H1 (cell line): ENCODE results near the gene FOXO6. TPM values are rescaled to one million over a fixed set of nuclear protein-coding genes. Genes with fewer than 3 reads are reported as not detected.

Experiments used
- CTCF ChIA-PET: fragments of 300-600 bp; sonication (Branson Sonifier 250); formaldehyde crosslinking; loops from one replicate; lab custom pipeline; 2021; ENCODE audit not compliant: partially characterized antibody; lab: Charles Lee
- POLR2A ChIA-PET: fragments of 300-600 bp; sonication (Branson Sonifier 250); formaldehyde crosslinking; loops from one replicate; lab custom pipeline; 2021; ENCODE audit warnings: inconsistent platforms; ENCODE audit not compliant: partially characterized antibody; lab: Charles Lee
- DNase-seq, 2 experiments: peaks; one replicate each; pipeline versions ENCODE4 v3.0.0 to v3.0.0-alpha.2; 2010 to 2022; ENCODE audit warnings: low spot score in 2 of 2, low read depth in 1 of 2, mixed read lengths in 1 of 2
- FAIRE-seq: peaks from 2 replicates; lab custom pipeline; 2011; peaks lifted over from hg19 to GRCh38; lab: Jason Lieb, UNC
- H2AFZ ChIP-seq: 2 replicates; pipeline ENCODE4 v1.8.1; 2012; ENCODE audit warnings: low read length, inconsistent platforms
- H2AK5ac ChIP-seq: 2 replicates; pipeline ENCODE4 v1.6.1; 2013; ENCODE audit warnings: low read depth, low read length
- H2BK120ac ChIP-seq: replicated peaks from 2 replicates; pipeline ENCODE3; 2013; ENCODE audit warnings: low read depth, low read length, inconsistent platforms
- H2BK12ac ChIP-seq: 2 replicates; pipeline ENCODE4 v1.6.1; 2013; ENCODE audit warnings: low read depth, low read length
- H2BK15ac ChIP-seq: 2 replicates; pipeline ENCODE4 v1.6.1; 2013; ENCODE audit warnings: low read length
- H2BK20ac ChIP-seq: 2 replicates; pipeline ENCODE4 v1.6.1; 2013; ENCODE audit warnings: low read length
- H2BK5ac ChIP-seq: 2 replicates; pipeline ENCODE4 v1.6.1; 2013; ENCODE audit warnings: low read depth, low read length
- H3K14ac ChIP-seq: 2 replicates; pipeline ENCODE4 v1.6.1; 2013; ENCODE audit warnings: inconsistent platforms; ENCODE audit not compliant: insufficient read length
- H3K18ac ChIP-seq: 2 replicates; pipeline ENCODE4 v1.6.1; 2013; ENCODE audit warnings: low read length; ENCODE audit errors: extremely low read depth
- H3K23ac ChIP-seq: 2 replicates; pipeline ENCODE4 v1.6.1; 2013; ENCODE audit warnings: inconsistent platforms; ENCODE audit not compliant: insufficient read length
- H3K23me2 ChIP-seq: 2 replicates; pipeline ENCODE4 v1.6.1; 2013; ENCODE audit warnings: low read depth, low read length
- H3K27ac ChIP-seq: 2 replicates; pipeline ENCODE4 v1.6.1; 2011; ENCODE audit warnings: low read depth, low read length, inconsistent platforms
- H3K27me3 ChIP-seq, 4 experiments: replicated peaks in 1 of 4; 1 replicate in 1 of 4; 2 replicates in 3 of 4; pipeline versions ENCODE4 v1.6.1 to v1.8.1; 2011 to 2013; ENCODE audit warnings: low read length in 3 of 4, mild to moderate bottlenecking in 3 of 4, inconsistent platforms in 2 of 4, mixed read lengths in 2 of 4, moderate library complexity in 1 of 4; ENCODE audit not compliant: control insufficient read depth in 3 of 4, insufficient read depth in 3 of 4; ENCODE audit errors: extremely low read depth in 1 of 4
- H3K36me3 ChIP-seq, 4 experiments: 2 replicates each; pipeline versions ENCODE4 v1.6.1 to v1.8.1; 2011 to 2013; ENCODE audit warnings: mild to moderate bottlenecking in 4 of 4, low read length in 3 of 4, moderate library complexity in 2 of 4, control low read depth in 1 of 4, inconsistent platforms in 1 of 4; ENCODE audit not compliant: insufficient read depth in 4 of 4, control insufficient read depth in 2 of 4
- H3K4ac ChIP-seq: replicated peaks from 2 replicates; pipeline ENCODE3; 2013; ENCODE audit warnings: low read length, low read depth, mixed read lengths, inconsistent platforms; ENCODE audit not compliant: insufficient read length
- H3K4me1 ChIP-seq, 4 experiments: replicated peaks in 1 of 4; 1 replicate in 1 of 4; 2 replicates in 3 of 4; pipeline versions ENCODE4 v1.6.1 to v1.8.1; 2011 to 2013; ENCODE audit warnings: low read length in 3 of 4, inconsistent platforms in 2 of 4, mixed read lengths in 1 of 4; ENCODE audit not compliant: insufficient read depth in 4 of 4, control insufficient read depth in 3 of 4
- H3K4me2 ChIP-seq, 2 experiments: 2 replicates each; pipeline versions ENCODE4 v1.6.1 to v1.8.1; 2011 to 2013; ENCODE audit warnings: low read depth in 2 of 2, low read length in 2 of 2, control low read depth in 1 of 2, inconsistent platforms in 1 of 2, mild to moderate bottlenecking in 1 of 2; ENCODE audit not compliant: insufficient read depth in 1 of 2
- H3K4me3 ChIP-seq, 4 experiments: fragments of 200-600, 300-600 bp in 1 of 4; sonication (generic), shearing (Covaris generic), sonication (Bioruptor Twin) in 1 of 4; 2 replicates each; pipeline versions ENCODE4 v1.5.1 to v1.8.1; 2011 to 2016; ENCODE audit warnings: low read length in 4 of 4, low read depth in 3 of 4, control low read depth in 2 of 4, inconsistent platforms in 2 of 4, mild to moderate bottlenecking in 2 of 4, mixed read lengths in 1 of 4, moderate library complexity in 1 of 4; ENCODE audit not compliant: insufficient read depth in 2 of 4; ENCODE audit errors: extremely low read depth in 1 of 4
- H3K56ac ChIP-seq: replicated peaks from 2 replicates; pipeline ENCODE3; 2013; ENCODE audit warnings: low read depth, mild to moderate bottlenecking, mixed read lengths, low read length, inconsistent platforms; ENCODE audit not compliant: insufficient read length
- H3K79me1 ChIP-seq: 2 replicates; pipeline ENCODE4 v1.6.1; 2013; ENCODE audit warnings: low read depth, low read length, control low read depth
- H3K79me2 ChIP-seq, 2 experiments: 2 replicates each; pipeline versions ENCODE4 v1.6.1 to v1.8.1; 2012 to 2013; ENCODE audit warnings: low read length in 2 of 2, mild to moderate bottlenecking in 2 of 2, inconsistent platforms in 1 of 2; ENCODE audit not compliant: insufficient read depth in 2 of 2, control insufficient read depth in 1 of 2
- H3K9ac ChIP-seq, 4 experiments: replicated peaks in 1 of 4; 1 replicate in 1 of 4; 2 replicates in 3 of 4; pipeline versions ENCODE4 v1.6.1 to v1.8.1; 2011 to 2013; ENCODE audit warnings: low read depth in 3 of 4, low read length in 3 of 4, control low read depth in 2 of 4, mild to moderate bottlenecking in 2 of 4, moderate library complexity in 2 of 4, inconsistent platforms in 1 of 4; ENCODE audit errors: extremely low read depth in 1 of 4
- H3K9me3 ChIP-seq, 2 experiments: 2 replicates each; pipeline versions ENCODE4 v1.6.1 to v1.8.1; 2012 to 2013; ENCODE audit warnings: mild to moderate bottlenecking in 2 of 2, moderate library complexity in 2 of 2, control low read depth in 1 of 2, inconsistent platforms in 1 of 2, low read depth in 1 of 2, low read length in 1 of 2, mixed read lengths in 1 of 2; ENCODE audit not compliant: insufficient read depth in 2 of 2
- H4K20me1 ChIP-seq, 2 experiments: replicated peaks in 1 of 2; 2 replicates each; pipeline versions ENCODE3 to v1.8.1; 2011 to 2013; ENCODE audit warnings: inconsistent platforms in 2 of 2, low read length in 2 of 2, mild to moderate bottlenecking in 1 of 2; ENCODE audit not compliant: insufficient read depth in 2 of 2, control insufficient read depth in 1 of 2
- H4K5ac ChIP-seq: 2 replicates; pipeline ENCODE4 v1.6.1; 2013; ENCODE audit warnings: low read length, low read depth, mixed read lengths, inconsistent platforms; ENCODE audit not compliant: insufficient read length
- H4K8ac ChIP-seq: 2 replicates; pipeline ENCODE4 v1.8.0; 2013; ENCODE audit warnings: mild to moderate bottlenecking, moderate library complexity, low read length, inconsistent platforms; ENCODE audit not compliant: insufficient read depth; ENCODE audit errors: extremely low read depth
- H4K91ac ChIP-seq: replicated peaks from 2 replicates; pipeline ENCODE3; 2013; ENCODE audit warnings: low read length, mixed read lengths, inconsistent platforms; ENCODE audit not compliant: insufficient read length
- CBX8 ChIP-seq: fragments of 300-800, 300-1000 bp; sonication (generic); IDR thresholded peaks from 2 replicates; pipeline ENCODE4 v1.7.1; 2016; ENCODE audit warnings: low read depth, low read length, borderline replicate concordance
- CREB1 ChIP-seq: IDR thresholded peaks from 2 replicates; pipeline ENCODE4 v1.6.1; 2012; ENCODE audit warnings: inconsistent platforms
- RAD21 ChIP-seq, 2 experiments: IDR thresholded peaks in 1 of 2; conservative IDR thresholded peaks in 1 of 2; 2 replicates each; pipeline ENCODE4 v1.6.1; 2011; ENCODE audit warnings: low read depth in 2 of 2, low read length in 2 of 2, improper control_type of control experiment in 1 of 2, inconsistent platforms in 1 of 2, mild to moderate bottlenecking in 1 of 2, moderate library complexity in 1 of 2
- SIX5 ChIP-seq: IDR thresholded peaks from 2 replicates; pipeline ENCODE4 v1.6.1; 2011; ENCODE audit warnings: mild to moderate bottlenecking, low read depth, low read length
- SP2 ChIP-seq: IDR thresholded peaks from 2 replicates; pipeline ENCODE4 v1.6.1; 2012; ENCODE audit warnings: mild to moderate bottlenecking, low read length, inconsistent platforms
- ZNF274 ChIP-seq: IDR thresholded peaks from 2 replicates; pipeline ENCODE4 v1.7.0; 2012; ENCODE audit warnings: low read length, borderline replicate concordance; ENCODE audit errors: extremely low read depth
- WGBS, 2 experiments: shearing (Covaris generic) in 1 of 2; methylation state at CpG; one replicate each; pipeline versions ENCODE4 v1.1.6 to v1.1.7; 2013 to 2015; ENCODE audit warnings: low lambda C conversion rate in 2 of 2, mixed read lengths in 2 of 2, inconsistent platforms in 1 of 2, low coverage in 1 of 2, missing lambda C conversion rate in 1 of 2; ENCODE audit not compliant: insufficient replicate concordance in 2 of 2, insufficient coverage in 1 of 2, insufficient read length in 1 of 2; ENCODE audit errors: extremely low coverage in 1 of 2, missing lambda C conversion rate in 1 of 2; 5-methylcytosine and 5-hydroxymethylcytosine counted together
- polyA plus RNA-seq, 7 experiments: library from polyadenylated mRNA; depleted of rRNA in 3 of 7; stranded (reverse) in 5 of 7; unstranded in 2 of 7; fragments of >200 nt in 5 of 7; fragments of 200-250 nt in 2 of 7; gene quantifications; 1 replicate in 5 of 7; 2 replicates in 1 of 7; 4 replicates in 1 of 7; pipeline versions ENCODE4 v1.2.1 to v1.2.3, GENCODE V29; 2011 to 2013; ENCODE audit warnings: missing spikeins in 2 of 7, mixed read lengths in 2 of 7
- total RNA-seq: library from RNA; stranded (reverse); fragmentation: NEBNext Ultra II Directional; extraction: Animal tissue kit (Norgen Biotek cat#: 25700); gene quantifications from 2 replicates; pipeline ENCODE4 v1.2.1, GENCODE V29; 2021
- TF ChIP-seq, protein P1 (sequence below): IDR thresholded peaks from 2 replicates; pipeline ENCODE4 v1.6.1; 2012; ENCODE audit warnings: inconsistent platforms

Gene FOXO6
- total and polyA plus RNA-seq, 2 of the 8 experiments (the other 6 are each of a cell fraction or from before 2014, with no cell fraction given) = 0.59 to 3.0 TPM

DNA sequence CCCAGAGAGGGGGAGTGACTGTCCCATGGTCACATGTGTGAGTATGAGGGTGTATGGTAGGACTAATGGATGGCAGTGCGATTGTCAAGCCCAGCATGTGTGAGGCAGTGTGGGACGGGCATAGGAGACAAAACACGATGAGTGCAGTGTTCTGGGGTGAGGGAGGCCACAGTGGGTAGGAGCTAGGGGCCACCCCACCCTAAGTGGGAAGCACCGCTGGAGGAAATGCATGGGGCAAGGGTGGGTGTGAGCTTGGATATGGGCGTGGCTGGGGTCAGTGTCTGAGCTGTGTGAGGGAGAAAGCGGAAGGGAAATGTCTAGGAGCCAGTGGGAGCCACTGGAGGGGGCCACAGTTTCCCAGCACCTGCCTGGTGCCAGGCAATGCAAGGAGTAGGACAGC, 56.5 kb downstream of the FOXO6 start:
- Histone ChIP-seq H3K56ac (no peak overlapping the region), H3K27me3 (no peaks in the 10 kb centered on the region)
- POLR2A ChIA-PET = interaction anchor here (0.7 to 2.2 kb wide), 3 partner anchors 14 to 35 kb away, joined by 3 to 8 read pairs (median 4); no protein-coding TSS in a partner anchor

More for the DNA sequence above, 56.5 kb downstream of the FOXO6 start:
- no peak overlapping the region for H3K23ac ChIP-seq
- no peaks in the 10 kb centered on the region for H3K36me3 ChIP-seq
- no peak overlapping the region for H4K8ac ChIP-seq
- H3K79me2 ChIP-seq = no peaks in the 10 kb centered on the region
- no peaks in the 10 kb centered on the region for H3K79me1 ChIP-seq
- H3K4me2 ChIP-seq = no peak overlapping the region
- H3K4me3 ChIP-seq = no peak overlapping the region
- no peak overlapping the region for H3K4ac ChIP-seq
- H3K9ac ChIP-seq = no peak overlapping the region
- H2AFZ ChIP-seq = no peak overlapping the region
- no peak overlapping the region for H3K14ac ChIP-seq
- FAIRE-seq (no peak), DNase-seq (no peak)
- WGBS, 2 experiments = 85% methylated on average over 4 of the region's 6 CpGs; no CpG with 5 or more reads in 1 of the 2 experiments
- H2BK5ac ChIP-seq = no peak overlapping the region
- H3K27ac ChIP-seq = no peak overlapping the region
- no peaks in the 10 kb centered on the region for H3K23me2 ChIP-seq
- no peak overlapping the region for H2BK120ac ChIP-seq
- no peak overlapping the region for H2BK15ac ChIP-seq
- no peaks in the 10 kb centered on the region for H4K20me1 ChIP-seq
- no peak overlapping the region for H4K5ac ChIP-seq
- no peaks in the 10 kb centered on the region for H3K9me3 ChIP-seq
- no peak overlapping the region for H4K91ac ChIP-seq
- no peak overlapping the region for H2BK12ac ChIP-seq
- peaks cover 0 to 5% (median under 1%) of the 10 kb centered on the region in 4 experiments; a peak in 2 of 7 replicates for H3K4me1 ChIP-seq
- H3K18ac ChIP-seq = no peak overlapping the region
- CTCF ChIA-PET = interaction anchor here (0.6 to 16.3 kb wide), 40 partner anchors 8 to 822 kb away, joined by 3 to 336 read pairs (median 6); partner anchors contain the start of gene FOXO6
- TF ChIP-seq RAD21 (IDR thresholded peaks at IDR 0.05 in 1 of 2, conservative IDR thresholded peaks at IDR 0.05 in 1 of 2; ENCODE audit: low read depth in 2 of 2, low read length in 2 of 2) = no peak
- TF ChIP-seq SIX5 = no peak
- no peak for TF ChIP-seq CBX8
- no peak for TF ChIP-seq CREB1
- TF ChIP-seq, protein P1, sequence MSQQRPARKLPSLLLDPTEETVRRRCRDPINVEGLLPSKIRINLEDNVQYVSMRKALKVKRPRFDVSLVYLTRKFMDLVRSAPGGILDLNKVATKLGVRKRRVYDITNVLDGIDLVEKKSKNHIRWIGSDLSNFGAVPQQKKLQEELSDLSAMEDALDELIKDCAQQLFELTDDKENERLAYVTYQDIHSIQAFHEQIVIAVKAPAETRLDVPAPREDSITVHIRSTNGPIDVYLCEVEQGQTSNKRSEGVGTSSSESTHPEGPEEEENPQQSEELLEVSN = no peak
- TF ChIP-seq ZNF274 = no peak
- TF ChIP-seq SP2 = no peak
- H2AK5ac ChIP-seq = peak overlapping the region; percentile 29; the same call in 1 of the 2 replicates
- no peak overlapping the region for H2BK20ac ChIP-seq
